NCI-H748 treated with DMSO at 0.1 percent for 48 hours (cell line): ENCODE measurements around the gene DDX4.
A peak's percentile ranks its signal among the peaks of the same experiment; 100 is the strongest.
"Not testable (repeated sequence)": the region's sequence is repeated elsewhere in the genome, so short reads cannot be mapped to it uniquely, and the experiment has no call there.

Experiments used
- DNase-seq: peaks from one replicate; lab custom pipeline; 2025; lab: John Stamatoyannopoulos, UW

Gene DDX4

DNA sequence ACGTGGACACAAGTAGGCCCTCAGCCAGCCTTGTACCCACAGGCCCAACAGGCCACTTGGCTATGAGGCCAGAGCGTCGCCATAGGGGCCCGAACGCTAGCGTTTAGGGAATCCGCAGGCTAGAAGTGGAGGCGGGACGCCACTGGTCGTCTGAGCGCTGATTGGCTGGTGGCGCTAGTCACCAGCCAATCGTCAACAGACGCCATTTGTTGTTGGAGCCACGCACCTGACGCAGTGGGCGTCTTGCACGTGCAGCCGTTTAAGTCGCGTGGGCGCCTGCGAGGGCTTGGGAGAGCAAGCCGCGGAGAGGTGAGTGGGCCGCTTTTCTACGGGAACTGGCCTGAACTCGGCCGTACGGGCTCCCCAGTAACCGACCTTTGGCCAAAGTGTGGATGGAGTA is at the start of gene DDX4:
Gene DDX4 (plus strand): TSS at position 269 of the 400 bp plus-strand sequence. CDS start 903 bp downstream, outside the sequence.
- DNase-seq, result no peak

DNA sequence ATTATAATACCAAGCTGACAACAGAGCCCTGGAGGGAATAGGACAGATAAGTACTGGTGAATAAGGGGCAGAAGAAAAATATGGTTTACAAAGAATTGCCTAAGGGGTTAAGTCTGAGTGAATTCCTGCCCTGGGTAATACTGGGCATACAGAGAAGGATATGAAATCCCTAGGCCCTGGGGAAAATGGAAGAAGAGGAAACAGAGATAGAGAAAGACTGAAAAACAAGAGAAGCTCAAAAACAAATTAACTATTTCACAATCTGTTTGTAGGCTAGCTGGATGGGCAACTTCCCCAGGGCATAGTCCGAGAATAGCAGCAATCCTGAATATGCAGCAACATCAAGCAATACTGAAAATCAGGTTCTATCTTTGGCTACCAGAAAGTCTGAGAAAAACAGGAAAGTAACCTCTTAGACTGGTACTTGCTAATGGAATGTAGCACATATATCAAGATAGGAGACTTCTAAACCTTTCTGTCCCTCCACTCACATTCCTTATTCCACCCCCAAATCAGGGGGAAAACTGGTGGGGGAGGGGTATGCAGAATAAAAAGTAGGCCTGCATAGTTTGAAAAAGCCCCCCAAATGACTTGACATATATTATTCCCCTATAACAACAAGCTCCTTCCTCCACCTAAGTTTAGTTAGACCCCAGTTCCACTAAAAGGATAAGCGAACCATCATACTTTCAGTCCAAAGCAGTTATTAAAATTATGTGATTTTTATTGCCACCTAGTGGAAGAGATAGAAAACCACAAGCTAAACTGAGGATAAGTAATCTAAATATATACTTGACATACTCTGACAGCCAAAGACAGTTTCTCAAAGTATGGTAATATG is 46.4 kb upstream of the DDX4 start:
- peak; percentile 80 for DNase-seq

DNA sequence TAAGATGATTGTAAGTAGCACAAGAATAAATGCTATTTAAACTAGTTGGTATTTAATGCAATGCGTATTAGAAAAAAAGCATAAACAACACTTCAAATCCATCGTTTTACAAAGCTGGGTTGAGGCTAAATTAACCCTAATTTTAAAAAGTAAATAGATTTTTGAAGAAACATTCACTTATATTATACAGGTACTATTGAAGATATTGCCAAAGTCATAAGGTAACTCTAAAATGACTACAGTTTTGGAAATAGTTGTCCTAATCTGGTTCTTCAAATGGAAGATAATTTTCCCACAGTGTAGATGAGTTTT is 45.8 kb upstream of the DDX4 start:
- no peak for DNase-seq

DNA sequence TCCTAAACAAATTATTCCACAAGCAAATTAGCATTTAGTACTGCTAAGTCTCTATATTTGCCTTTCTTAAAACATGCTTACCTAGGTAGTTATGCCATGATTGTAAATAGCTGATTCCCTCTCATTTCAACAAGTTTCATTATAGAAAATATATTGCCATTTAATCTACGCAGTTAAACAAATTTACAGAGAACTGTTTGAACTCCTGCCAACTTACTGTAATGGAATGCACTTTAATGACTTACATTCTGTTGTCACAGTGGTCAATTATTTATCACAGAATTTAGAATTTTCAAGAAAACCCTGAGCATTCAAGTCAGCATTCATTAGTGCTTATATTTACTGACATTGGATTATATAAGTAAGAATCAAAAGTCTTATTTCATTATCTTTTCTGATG is 45.4 kb upstream of the DDX4 start:
- DNase-seq, result no peak

DNA sequence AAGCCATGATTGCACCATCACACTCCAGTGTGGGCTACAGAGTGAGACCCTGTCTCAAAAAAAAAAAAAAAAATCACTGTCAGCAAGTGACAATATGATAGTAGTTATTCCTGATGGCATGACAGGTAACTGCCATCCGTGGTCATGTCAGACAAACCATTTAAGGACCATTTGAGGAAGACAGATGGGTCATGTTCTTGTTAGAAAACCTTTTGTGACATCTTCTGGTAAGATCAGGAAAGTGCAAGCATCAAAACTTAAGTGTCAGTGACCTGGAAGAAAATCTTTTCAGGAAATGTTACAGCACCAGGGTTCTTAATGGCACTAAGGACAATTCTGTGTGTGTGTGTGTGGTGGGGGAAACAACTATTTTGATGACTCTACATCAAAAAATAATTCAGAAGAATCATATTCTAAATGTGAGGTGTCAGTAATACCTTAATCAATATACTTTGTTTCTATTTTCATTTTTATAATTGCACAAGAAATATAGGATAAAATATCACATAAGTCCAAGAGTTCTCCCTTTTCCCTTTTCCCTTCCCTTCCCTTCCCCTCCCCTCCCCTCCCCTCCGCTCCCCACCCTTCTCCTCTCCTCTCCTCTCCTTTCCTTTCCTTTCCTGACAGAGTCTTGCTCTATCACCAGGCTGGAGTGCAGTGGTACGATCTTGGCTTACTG is 43.6 kb upstream of the DDX4 start:
- DNase-seq, result peak; percentile 18

DNA sequence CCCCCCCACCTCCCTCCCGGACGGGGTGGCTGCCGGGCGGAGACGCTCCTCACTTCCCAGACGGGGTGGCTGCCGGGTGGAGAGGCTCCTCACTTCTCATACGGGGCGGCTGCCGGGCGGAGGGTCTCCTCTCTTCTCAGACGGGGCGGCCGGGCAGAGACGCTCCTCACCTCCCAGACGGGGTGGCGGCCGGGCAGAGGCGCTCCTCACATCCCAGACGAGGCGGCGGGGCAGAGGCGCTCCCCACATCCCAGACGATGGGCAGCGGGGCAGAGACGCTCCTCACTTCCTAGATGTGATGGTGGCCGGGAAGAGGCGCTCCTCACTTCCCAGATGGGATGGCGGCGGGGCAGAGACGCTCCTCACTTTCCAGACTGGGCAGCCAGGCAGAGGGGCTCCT is 41.2 kb upstream of the DDX4 start:
- DNase-seq, result not testable (repeated sequence)

DNA sequence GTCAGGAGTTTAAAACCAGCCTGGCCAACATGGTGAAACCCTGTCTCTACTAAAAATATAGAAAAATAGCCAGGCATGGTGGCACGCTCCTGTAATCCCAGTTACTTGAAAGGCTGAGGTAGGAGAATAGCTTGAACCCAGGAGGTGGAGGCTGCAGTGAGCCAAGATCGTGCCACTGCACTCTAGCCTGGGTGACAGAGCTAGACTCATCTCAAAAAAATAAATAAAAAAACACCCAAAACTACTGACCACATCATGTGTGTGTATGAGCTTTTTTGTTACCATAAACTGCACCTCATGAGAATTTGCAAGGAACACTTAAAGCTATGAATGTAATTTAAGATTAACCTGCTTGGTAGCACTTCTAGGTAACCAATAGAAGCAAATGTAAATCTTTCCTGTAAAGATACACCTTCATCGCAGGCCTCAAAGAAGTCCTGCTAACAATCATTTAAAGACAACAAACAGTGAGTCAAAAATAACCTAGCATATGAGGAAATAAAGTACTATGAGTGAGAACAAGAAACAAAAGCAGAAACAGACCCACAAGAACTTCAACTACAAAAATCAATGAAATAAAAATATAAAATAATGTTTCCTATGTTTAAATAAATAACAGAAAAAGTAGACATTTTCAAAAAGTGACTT is 38.7 kb upstream of the DDX4 start:
- DNase-seq, result no peak

DNA sequence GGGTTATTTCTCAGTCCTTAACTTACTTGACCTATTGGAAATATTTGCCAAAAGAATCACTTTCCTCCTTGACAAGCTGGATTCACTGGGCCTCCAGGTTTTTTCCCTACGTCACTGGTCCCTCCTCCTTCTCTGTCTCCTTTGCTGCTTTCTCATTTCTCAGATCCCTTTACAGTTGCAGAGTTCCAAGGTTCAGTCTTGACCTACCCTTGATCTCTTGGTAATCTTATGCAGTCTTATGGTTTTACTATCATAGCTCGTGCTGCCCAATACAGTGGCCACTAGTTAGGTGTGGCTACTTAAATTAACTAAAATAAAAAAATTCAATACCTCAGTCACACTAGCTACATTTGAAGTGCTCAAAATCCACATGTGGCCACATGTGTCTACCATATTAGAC is 37.1 kb upstream of the DDX4 start:
- no peak for DNase-seq

DNA sequence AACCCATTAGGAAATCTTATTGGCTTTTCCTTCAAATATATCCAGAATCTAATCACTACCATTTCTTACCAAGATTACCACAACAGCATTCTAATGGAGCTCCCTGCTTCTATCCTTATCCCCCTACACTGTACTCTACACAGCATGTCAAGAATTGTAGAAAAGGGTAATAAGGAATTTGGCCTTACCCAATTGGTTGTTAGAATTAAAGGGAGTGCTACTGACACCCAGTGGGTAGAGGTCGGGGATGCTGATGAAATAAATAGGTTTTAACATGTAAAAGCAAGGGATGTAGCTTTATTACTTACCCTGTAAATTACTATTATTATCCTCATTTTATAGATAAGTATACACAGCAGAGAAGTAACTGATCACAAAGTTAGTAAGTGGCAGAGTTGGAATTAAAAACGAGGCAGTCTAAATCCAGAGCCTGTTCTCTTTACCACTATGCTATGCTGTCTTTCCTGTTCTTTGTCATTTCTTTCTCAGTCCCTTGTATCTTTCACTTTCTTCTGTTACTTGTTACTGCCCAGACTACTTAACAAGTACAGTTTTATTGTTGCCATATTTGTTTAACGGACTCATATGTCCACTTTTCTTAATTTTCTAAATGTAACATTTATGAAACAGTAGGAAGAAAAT is 36.3 kb upstream of the DDX4 start:
- no peak for DNase-seq

DNA sequence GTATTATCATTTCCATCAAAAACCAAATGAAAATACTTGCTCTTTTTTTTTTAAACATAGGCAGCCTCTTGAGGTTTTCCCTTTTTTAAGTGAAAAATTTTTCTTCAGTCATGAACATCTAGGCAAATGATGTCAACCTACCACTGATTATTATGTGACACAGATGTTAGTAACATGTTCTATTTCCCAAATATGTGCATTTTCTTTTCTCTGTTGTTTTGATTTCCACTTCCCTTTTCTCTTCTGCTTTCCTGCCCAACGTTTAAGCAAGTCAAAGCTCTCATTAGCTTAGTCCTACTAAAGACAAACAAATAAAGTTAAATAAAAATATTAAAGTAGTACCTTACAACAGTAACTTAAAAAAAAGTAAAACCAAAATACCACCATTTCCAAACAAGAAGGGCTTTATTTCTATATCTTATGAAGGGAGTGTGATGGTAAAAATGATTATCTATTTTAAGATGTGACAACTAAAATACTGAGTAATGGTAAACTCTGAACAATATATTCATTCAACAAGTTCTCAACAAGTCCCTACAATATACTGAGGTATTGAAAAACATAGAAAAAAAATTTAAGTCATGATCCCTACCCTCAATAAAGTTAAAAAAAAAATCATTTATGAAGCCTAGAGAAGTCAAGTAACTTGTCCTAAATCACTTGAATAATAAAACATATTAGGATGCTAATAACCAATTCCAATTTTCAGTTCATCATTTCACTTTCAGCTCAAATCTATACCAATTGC is 35.1 kb upstream of the DDX4 start:
- DNase-seq, result no peak

DNA sequence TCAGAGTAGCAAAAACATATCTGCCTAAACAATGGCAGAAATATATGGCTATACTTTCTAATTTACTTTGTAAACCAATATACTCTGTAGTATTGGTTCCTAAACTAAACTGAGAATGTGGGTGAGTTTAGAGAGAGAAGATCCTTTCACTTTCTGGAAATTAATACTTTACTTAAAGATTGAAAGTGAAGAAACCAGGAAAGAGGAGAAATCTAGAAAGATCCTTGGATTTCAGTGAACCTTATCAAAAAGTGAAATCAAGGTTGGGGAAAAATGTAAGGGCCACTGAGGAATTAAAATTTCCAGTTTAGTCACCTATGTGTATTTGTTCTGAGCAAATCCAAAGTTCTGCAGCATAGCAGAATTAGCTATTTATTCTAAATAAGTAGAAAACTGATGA is 31.6 kb upstream of the DDX4 start:
- no peak for DNase-seq

DNA sequence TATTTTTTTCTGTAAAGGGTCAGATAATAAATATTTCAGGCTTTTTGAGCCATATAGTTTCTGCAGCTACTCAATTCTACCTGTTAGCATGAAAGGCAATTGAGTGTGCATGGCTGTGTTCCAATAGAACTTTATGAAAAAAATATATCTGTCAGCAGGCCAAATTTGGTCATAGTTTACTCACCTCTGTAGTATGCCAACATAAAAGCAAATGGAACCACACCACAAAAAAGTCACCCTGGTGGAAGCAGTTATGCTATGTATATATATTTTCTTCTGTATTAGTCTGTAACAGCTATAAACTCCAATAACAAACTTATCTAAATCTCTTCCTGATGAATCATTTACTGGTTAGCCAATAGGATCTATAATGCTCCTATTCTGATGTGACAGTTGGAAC is 29.1 kb upstream of the DDX4 start:
- DNase-seq, result no peak

DNA sequence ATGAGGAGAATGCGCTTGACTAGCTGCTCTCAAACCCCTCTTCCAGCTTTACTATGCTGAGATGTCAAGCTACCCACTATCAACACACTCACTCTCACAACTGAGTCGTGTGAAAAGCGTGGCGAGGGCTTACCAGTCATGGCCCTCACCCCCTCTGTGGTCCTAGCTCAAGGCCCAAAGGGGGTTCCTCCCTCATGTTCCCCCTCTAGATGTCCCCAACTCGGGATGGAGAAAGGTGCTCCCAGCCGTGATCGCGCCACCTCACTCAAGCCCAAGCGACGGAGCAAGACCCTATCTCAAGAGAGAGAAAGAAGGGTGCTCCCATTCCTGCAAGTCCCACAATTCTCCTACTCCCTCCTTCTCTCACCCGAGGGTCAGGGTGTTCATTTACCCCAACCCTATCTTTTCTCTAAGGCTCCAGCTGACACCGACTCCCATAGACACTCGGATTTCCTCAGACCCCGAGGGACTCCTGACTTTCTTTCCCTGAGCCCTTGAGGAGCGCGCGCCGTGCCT is 26.3 kb upstream of the DDX4 start:
- no peak for DNase-seq

DNA sequence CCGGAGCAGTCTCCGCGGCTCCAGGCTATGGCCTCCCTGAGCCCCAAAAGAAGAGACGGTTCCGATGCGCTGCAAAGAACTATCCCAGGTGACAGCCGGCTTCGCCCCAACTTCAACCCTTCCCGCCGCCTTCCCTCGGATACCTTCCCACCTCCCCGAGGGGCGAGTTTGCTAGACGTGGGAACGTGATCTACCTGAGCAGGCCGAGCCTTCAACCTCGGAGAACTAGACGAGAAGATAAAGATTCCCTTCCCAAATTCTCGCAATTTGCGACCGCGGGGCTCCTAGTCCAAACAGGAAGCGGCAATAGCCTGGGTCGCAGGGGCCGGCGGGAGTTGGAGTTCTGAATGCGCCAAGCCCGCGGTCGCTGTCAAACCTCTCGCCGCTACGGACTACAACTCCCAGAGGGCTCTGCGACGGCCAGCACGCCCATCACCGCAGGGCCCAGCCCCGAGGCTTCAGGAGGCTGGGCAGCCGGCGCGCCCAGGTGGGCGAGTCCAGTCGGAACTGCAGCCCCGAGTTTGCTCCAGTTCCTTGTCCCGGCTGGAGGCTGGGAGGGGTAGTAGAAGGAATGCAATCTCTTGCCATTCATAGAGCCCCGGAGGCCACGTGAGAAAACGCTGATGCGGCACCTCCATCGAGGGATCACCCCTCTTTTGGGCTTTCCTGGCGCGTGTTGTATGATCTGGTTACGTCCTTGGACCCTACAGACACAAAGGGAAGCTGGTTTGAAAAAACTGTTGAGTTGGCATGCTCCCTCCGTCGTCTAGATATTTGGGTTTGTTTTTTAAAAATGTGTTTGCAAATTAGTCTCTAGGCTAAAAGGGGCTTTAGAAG is 25.6 kb upstream of the DDX4 start, which contains the start of gene SLC38A9:
Gene SLC38A9 (minus strand): TSS at position 302 of the 837 bp plus-strand sequence. CDS start 14,366 bp downstream, outside the sequence.
- DNase-seq, result peak; percentile 89

DNA sequence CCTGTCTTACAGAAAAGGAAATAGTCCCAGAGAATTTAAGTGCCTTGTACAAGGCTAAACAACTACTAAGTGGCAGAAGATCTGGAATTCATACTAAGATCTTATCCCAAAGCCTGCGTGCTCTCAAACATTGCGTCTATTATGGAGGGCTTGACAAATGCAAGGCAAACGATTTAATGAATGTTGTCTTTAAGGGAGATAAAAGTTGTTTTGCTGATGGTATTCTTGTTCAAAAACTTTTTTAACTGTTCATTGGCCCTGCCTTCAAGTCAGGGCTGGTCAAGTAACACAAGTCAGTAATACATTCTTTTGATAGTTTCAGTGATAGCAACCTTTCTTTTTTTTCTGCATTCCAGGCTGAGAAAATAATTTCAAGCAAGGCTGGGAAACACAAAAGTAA is 24.0 kb upstream of the DDX4 start:
- no peak for DNase-seq

DNA sequence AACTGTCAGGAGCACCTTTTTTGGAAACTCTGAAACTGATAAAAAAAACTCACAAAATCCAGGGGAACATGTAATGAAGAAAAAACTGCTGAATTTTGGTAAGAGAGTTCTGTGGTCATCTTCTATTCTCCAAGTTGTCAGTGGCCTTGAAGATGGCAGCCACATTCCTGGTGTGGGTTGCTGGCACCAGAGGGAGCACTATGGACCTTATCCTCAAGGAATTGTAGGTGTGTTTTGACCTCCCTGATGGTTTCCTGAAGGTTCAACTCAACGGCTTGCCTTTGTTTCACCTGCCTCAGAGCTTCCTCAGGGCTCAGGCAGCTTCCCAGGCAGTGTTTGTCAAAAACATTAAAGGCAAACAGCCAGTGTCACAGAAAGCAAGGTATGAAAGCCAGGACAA is 23.5 kb upstream of the DDX4 start:
- no peak for DNase-seq

DNA sequence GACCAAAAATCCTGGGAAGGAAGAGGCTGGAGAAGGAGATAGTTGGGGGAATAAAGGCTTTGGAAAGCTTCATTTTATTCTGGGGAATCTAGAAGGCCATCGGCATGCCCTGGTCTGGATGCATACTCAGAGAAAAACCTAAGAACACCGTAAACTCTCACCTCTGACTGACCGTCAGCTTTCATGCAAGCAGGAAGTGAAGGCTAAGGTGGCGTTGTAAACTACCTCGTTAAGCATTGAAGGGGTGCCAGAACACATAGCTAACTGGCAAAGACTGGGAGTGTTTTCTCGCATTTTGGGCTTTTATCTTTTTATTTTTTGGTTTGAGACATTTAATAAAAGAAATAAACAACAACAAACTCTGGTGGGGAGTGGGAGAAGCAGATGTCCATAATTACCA is 23.1 kb upstream of the DDX4 start:
- no peak for DNase-seq

DNA sequence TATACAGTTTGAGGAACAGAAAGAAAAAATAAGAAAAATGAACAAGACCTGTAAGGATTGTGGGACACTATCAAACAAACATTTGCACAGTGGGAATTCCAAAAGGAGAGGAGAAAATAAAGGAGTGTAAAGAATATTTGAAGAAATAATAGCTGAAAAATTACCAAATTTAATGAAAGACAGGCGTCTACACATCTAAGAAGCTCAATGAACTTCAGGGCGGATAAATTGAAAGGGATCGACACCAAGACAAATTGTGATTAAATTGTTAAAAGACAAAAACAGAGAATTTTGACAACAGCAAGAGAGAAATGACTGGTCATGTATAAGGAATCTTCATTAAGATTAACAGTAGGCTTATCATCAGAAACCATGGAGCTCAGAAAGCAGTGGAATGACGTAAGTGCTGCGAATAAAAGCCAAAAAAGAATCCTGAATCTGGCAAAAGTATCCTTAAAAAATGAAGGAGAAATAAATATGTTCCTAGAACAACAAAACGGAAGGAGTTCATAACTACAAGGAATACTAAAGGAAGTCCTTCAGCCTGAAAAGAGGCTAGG is 22.3 kb upstream of the DDX4 start:
- no peak for DNase-seq

DNA sequence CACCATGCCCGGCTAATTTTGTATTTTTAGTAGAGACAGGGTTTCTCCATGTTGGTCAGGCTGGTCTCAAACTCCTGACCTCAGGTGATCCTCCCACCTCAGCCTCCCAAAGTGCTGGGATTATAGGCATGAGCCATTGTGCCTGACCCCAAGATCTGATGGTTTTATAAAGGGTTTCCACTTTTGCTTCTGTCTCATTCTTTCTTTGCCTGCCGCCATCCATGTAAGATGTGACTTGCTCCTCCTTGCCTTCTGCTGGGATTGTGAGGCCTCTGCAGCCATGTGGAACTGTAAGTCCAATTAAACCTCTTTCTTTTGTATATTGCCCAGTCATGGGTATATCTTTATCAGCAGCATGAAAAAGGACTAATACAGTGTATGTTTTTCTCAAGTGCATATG is 18.8 kb upstream of the DDX4 start:
- DNase-seq, result not testable (repeated sequence)

DNA sequence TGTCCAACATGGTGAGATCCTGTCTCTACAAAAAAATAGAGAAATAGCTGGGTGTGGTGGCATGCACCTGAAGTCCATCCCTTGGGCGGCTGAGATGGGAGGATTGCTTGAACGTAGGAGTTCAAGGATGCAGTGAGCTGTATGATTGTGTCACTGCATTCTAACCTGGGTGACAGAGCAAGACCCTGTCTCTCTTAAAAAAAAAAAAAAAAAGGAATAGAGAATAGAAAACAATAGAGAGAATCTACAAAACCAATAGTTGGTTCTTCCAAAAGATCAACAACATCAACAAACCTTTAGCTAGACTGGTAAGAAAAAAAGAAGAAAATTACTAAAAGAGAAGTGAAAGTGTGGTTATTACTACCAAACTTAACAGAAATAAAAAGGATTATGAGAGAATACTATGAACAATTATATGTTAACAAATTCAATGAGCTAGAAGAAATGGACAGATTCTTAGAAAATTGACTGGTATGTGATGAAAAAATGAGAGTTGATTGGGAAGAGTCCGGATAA is 17.6 kb upstream of the DDX4 start:
- DNase-seq, result no peak
